GM18502 (cell line): ENCODE measurements around the gene MYORG.
"Not testable (repeated sequence)": the region's sequence is repeated elsewhere in the genome, so short reads cannot be mapped to it uniquely, and the experiment has no call there.

Experiments
- ATAC-seq: cut with Tn5 transposase; IDR thresholded peaks from one replicate; pipeline ENCODE4 v1.9.1; 2021; ENCODE audit warnings: mild to moderate bottlenecking; ENCODE audit not compliant: unreplicated experiment, poor library complexity

Gene MYORG

DNA sequence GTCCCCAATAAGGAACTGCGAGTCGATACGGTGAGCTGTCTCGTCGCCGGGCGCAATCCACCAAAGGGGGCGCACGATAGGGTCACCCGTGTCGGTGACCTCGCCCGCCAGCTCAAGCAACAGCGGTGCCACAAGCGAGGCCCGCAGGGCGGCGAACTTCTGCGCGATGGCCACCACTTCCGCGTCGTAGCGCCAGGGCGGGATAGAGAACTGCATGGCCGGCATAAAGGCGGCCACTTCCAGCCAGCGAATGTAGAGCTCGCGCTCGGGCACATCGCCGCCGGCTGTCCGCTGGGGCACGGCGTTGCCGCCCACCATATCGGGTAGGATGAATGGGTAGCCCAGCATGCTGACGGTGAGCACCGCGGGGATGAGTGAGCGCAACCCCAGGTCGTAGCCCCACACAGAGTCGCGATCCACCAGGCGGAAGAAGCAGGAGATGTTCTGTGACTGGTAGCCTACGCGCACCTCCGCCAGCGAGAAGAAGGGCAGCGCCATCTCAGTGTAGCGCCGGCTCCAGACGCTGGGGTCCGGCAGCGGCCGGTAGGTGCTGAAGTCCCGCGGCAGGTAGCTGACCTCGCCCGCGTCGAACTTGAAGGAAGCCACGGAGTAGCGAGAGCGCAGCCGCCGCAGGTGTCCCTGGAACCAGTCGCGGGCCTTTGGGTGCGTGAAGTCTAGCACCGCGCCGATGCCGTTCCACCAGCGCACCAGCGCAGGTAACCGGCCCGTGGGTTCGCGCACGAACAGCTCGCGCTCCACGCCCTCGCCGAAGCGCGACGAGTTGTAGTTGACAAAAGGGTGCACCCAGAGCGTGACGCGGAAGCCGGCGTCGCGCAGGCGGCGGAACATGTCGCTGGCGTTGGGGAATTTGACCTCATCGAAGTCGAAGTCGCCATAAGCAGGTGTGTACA, 5.5 kb downstream of the MYORG start:
- no peak for ATAC-seq

DNA sequence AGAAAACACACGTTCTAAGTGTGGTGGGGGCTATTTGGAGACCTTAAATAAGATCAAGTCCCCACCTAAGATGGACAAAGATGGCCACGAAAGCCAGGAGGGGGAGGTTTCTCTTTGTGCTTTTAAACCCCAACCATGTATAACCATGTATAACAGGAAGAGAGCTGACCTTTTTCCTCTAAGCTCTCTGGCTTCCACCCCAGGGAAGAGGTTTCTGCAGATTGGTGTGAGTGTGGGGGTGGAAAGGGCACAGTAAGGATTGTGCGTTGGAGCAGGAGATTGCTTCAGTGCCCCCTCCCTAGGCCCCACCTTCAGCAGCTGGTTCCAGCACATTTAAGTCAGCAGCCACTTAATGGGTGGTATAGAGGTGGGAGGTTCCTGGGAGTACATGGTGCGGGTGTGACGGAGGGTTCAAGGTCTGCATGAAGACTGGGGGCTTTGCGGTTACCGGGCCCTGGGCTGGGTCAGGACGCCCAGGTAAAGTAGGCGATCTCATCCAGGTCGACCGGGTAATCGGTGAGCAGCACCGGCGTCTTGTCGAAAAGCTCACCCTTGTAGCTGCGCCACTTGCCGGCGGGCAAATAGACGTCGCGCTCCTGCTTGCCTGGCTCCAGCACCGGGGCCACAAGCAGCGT, 6.2 kb downstream of the MYORG start:
- ATAC-seq = no peak

DNA sequence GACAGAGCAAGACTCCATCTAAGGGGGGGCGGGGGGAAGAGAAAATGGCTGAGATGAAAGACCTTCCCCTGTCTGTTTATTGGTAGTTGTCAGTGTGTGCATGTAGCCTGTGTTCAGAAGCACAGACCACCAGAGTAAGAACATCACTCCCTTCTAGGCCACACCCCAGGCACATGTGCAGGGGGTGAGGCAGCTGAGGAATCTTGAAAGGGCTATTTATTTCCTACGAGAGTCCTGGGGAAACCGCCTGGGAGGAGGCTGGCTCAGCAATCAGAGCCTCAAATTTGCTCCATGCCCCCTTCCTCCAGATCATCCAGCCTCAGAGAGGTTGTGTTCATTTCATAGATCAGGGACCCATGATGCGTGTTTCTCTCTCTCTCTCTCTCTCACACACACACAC, 7.1 kb downstream of the MYORG start:
- no peak for ATAC-seq

- not testable (repeated sequence) for ATAC-seq
These were observed 7.9 kb downstream of the MYORG start for GRCh38 chr9:34368796-34369195.

GRCh38 chr9:34367751-34368410, 8.8 kb downstream of the MYORG start:
- not testable (repeated sequence) for ATAC-seq

- no peak for ATAC-seq
These were observed 10.3 kb downstream of the MYORG start for GRCh38 chr9:34366365-34366764.

DNA sequence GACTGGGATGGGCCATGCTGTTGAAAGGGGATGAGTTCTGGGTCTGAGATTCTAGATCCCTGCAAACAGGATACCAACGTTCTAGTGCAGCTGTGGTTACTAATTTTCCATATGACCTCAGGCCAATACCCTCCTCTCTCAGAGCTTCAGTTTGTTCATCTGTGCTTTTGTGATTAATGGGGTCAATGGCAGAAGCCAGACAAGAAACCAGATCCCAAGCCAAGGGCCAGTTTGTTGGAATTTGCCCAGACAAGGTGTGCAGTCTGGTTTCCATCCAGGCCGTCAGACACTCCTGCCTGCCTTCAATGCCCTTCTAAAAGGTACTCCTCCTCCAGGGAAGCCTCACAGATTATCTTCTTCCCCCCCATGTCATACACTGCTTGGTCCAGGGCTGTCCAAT, 11.4 kb downstream of the MYORG start:
- no peak for ATAC-seq

DNA sequence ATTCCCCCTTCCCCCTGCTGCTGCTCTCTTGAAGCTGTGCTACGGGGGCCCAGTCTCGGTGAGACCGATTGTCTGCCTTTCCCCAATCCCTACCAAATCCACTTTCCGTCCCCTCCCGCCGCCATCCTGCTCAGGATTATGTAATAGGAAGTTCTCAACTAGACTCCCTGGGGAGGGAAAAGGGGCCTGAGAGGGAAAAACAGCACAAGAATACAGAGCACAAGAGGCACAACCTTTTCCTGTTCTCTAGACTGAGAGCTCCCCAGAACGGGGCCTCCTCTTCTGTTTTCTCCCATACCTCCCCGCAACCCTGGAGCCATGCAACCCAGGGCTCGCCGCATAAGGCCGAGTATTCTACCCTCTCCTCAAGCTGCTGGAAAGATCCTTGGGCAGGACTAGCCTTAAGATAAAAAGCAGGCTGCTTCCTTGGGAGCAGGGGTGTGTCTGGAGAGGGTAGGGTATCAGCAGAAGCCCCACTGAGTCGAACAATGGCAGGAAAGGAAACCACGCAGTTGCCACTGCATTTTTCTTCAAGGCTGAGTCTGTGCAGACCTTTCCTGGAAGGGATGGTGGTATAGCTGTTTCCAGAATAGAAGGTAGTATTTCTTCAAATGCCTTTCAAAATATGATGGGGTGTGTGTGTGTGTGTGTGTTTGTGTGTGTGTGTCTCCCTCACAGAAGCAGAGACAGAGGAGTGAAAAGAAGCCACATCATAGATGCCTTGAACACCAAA, 12.9 kb downstream of the MYORG start:
- ATAC-seq = no peak

GRCh38 chr9:34362614-34363214, 14.0 kb downstream of the MYORG start:
- no peak for ATAC-seq

- not testable (repeated sequence) for ATAC-seq
These were observed 23.7 kb downstream of the MYORG start for GRCh38 chr9:34352957-34353356.

DNA sequence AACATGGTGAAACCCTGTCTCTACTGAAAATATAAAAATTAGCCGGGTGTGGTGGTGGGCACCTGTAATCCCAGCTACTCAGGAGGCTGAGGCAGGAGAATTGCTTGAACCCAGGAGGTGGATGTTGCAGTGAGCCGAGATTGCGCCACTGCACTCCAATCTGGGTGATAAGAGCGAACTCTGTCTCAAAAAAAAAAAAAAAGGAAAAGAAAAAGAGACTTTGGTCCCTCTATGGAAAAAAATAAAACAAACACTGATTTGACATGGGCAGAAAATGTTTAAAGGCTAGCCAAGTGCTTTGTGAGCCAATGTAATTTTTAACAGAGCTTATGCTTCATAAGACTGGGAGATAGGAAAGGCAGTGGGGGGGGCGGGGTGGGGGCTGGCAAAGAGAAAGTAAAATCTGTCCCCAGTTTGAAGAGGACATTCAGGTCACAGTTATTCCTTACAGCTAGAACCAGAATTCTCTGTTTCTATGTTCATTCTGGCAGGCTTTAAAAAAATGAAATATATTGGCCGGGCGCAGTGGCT, 24.5 kb downstream of the MYORG start:
- not testable (repeated sequence) for ATAC-seq

DNA sequence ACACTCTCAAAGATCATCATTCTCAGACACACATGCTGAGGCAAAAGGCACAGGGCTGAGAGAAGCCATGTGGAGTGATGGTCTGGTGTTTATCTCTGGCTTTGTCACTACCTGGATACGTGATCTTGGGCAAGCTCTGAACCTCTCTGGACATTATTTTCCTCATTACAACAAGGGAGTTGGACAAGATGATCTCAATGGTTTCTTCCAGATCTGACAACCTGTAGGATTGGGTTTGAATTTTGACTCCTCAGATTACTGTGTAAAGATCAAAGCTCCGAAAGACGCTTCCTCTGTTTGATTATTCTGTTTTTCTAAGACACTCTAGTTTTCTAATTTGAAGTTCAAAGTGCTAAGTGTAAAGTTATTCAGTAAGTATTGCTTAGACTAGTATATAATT, 27.4 kb downstream of the MYORG start:
- no peak for ATAC-seq

DNA sequence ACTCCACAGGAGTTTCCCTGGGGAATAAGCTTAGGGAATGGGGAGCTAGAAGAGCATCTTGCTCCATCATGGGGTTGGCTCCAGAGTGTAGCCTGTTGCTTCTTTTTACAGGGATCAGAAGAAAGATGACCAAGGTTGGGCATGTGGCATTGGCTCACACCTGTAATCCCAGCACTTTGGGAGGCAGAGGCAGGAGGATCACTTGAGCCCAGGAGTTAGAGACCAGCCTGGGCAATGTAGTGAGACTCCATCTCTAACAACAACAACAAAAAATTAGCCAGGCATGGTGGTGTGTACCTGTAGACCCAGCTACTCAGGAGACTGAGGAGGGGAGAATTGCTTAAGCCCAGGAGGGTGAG, 28.9 kb downstream of the MYORG start:
- ATAC-seq = no peak

- ATAC-seq = no peak
These were observed 29.6 kb downstream of the MYORG start for GRCh38 chr9:34346873-34347799.

GRCh38 chr9:34343605-34344004, 33.1 kb downstream of the MYORG start:
- no peak for ATAC-seq

DNA sequence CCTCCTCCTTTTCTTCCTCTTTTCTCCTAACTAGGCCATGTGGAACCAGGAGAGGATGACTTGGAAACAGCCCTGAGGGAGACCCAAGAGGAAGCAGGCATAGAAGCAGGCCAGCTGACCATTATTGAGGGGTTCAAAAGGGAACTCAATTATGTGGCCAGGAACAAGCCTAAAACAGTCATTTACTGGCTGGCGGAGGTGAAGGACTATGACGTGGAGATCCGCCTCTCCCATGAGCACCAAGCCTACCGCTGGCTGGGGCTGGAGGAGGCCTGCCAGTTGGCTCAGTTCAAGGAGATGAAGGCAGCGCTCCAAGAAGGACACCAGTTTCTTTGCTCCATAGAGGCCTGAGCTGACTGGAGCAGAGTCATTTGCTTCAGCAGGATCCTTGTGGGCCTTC, 33.6 kb downstream of the MYORG start:
- ATAC-seq = no peak

DNA sequence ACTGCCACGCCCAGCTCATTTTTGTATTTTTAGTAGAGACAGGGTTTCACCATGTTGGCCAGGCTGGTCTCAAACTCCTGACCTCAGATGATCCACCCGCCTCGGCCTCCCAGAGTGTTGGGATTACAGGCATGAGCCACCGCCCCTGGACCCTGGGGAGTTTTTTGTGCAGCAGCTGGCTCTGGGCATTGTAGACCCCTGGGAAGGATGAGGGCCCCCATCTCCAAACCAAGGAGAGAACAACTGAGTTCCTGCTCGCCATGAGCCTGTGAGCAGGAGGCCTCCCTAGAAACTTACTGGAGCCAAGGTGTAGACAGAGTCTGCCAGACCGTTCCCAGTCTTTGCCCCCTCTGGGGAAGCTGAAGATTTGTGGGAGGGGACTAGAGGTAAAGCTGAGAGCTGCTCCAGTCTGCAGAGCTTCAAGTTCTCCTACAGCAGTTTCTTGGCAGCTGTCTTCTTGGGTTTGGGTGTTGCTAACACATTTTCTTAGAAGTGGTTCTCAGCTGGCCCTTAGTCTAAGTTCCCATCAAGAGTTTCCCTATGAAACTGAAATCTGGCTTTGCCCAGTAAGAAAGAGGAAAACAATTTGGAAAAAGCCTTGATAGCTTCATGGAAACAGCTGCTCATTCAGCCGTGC, 34.9 kb downstream of the MYORG start:
- no peak for ATAC-seq

GRCh38 chr9:34338665-34339385, 37.9 kb downstream of the MYORG start:
- no peak for ATAC-seq
